H1 (cell line): ENCODE data around the gene RAB3GAP1. TPM values are rescaled to one million over a fixed set of nuclear protein-coding genes. Genes with fewer than 3 reads are reported as not detected.

Experiments used
- CTCF ChIA-PET: fragments of 300-600 bp; sonication (Branson Sonifier 250); formaldehyde crosslinking; loops from one replicate; lab custom pipeline; 2021; ENCODE audit not compliant: partially characterized antibody; lab: Charles Lee
- POLR2A ChIA-PET: fragments of 300-600 bp; sonication (Branson Sonifier 250); formaldehyde crosslinking; loops from one replicate; lab custom pipeline; 2021; ENCODE audit warnings: inconsistent platforms; ENCODE audit not compliant: partially characterized antibody; lab: Charles Lee
- DNase-seq, 2 experiments: peaks; one replicate each; pipeline versions ENCODE4 v3.0.0 to v3.0.0-alpha.2; 2010 to 2022; ENCODE audit warnings: low spot score in 2 of 2, low read depth in 1 of 2, mixed read lengths in 1 of 2
- FAIRE-seq: peaks from 2 replicates; lab custom pipeline; 2011; peaks lifted over from hg19 to GRCh38; lab: Jason Lieb, UNC
- H2AFZ ChIP-seq: 2 replicates; pipeline ENCODE4 v1.8.1; 2012; ENCODE audit warnings: low read length, inconsistent platforms
- H2AK5ac ChIP-seq: 2 replicates; pipeline ENCODE4 v1.6.1; 2013; ENCODE audit warnings: low read depth, low read length
- H2BK120ac ChIP-seq: replicated peaks from 2 replicates; pipeline ENCODE3; 2013; ENCODE audit warnings: low read depth, low read length, inconsistent platforms
- H2BK12ac ChIP-seq: 2 replicates; pipeline ENCODE4 v1.6.1; 2013; ENCODE audit warnings: low read depth, low read length
- H2BK15ac ChIP-seq: 2 replicates; pipeline ENCODE4 v1.6.1; 2013; ENCODE audit warnings: low read length
- H2BK20ac ChIP-seq: 2 replicates; pipeline ENCODE4 v1.6.1; 2013; ENCODE audit warnings: low read length
- H2BK5ac ChIP-seq: 2 replicates; pipeline ENCODE4 v1.6.1; 2013; ENCODE audit warnings: low read depth, low read length
- H3K14ac ChIP-seq: 2 replicates; pipeline ENCODE4 v1.6.1; 2013; ENCODE audit warnings: inconsistent platforms; ENCODE audit not compliant: insufficient read length
- H3K18ac ChIP-seq: 2 replicates; pipeline ENCODE4 v1.6.1; 2013; ENCODE audit warnings: low read length; ENCODE audit errors: extremely low read depth
- H3K23ac ChIP-seq: 2 replicates; pipeline ENCODE4 v1.6.1; 2013; ENCODE audit warnings: inconsistent platforms; ENCODE audit not compliant: insufficient read length
- H3K23me2 ChIP-seq: 2 replicates; pipeline ENCODE4 v1.6.1; 2013; ENCODE audit warnings: low read depth, low read length
- H3K27ac ChIP-seq: 2 replicates; pipeline ENCODE4 v1.6.1; 2011; ENCODE audit warnings: low read depth, low read length, inconsistent platforms
- H3K27me3 ChIP-seq, 4 experiments: replicated peaks in 1 of 4; 1 replicate in 1 of 4; 2 replicates in 3 of 4; pipeline versions ENCODE4 v1.6.1 to v1.8.1; 2011 to 2013; ENCODE audit warnings: low read length in 3 of 4, mild to moderate bottlenecking in 3 of 4, inconsistent platforms in 2 of 4, mixed read lengths in 2 of 4, moderate library complexity in 1 of 4; ENCODE audit not compliant: control insufficient read depth in 3 of 4, insufficient read depth in 3 of 4; ENCODE audit errors: extremely low read depth in 1 of 4
- H3K36me3 ChIP-seq, 4 experiments: 2 replicates each; pipeline versions ENCODE4 v1.6.1 to v1.8.1; 2011 to 2013; ENCODE audit warnings: mild to moderate bottlenecking in 4 of 4, low read length in 3 of 4, moderate library complexity in 2 of 4, control low read depth in 1 of 4, inconsistent platforms in 1 of 4; ENCODE audit not compliant: insufficient read depth in 4 of 4, control insufficient read depth in 2 of 4
- H3K4ac ChIP-seq: replicated peaks from 2 replicates; pipeline ENCODE3; 2013; ENCODE audit warnings: low read length, low read depth, mixed read lengths, inconsistent platforms; ENCODE audit not compliant: insufficient read length
- H3K4me1 ChIP-seq, 4 experiments: replicated peaks in 1 of 4; 1 replicate in 1 of 4; 2 replicates in 3 of 4; pipeline versions ENCODE4 v1.6.1 to v1.8.1; 2011 to 2013; ENCODE audit warnings: low read length in 3 of 4, inconsistent platforms in 2 of 4, mixed read lengths in 1 of 4; ENCODE audit not compliant: insufficient read depth in 4 of 4, control insufficient read depth in 3 of 4
- H3K4me2 ChIP-seq, 2 experiments: 2 replicates each; pipeline versions ENCODE4 v1.6.1 to v1.8.1; 2011 to 2013; ENCODE audit warnings: low read depth in 2 of 2, low read length in 2 of 2, control low read depth in 1 of 2, inconsistent platforms in 1 of 2, mild to moderate bottlenecking in 1 of 2; ENCODE audit not compliant: insufficient read depth in 1 of 2
- H3K4me3 ChIP-seq, 4 experiments: fragments of 200-600, 300-600 bp in 1 of 4; sonication (generic), shearing (Covaris generic), sonication (Bioruptor Twin) in 1 of 4; 2 replicates each; pipeline versions ENCODE4 v1.5.1 to v1.8.1; 2011 to 2016; ENCODE audit warnings: low read length in 4 of 4, low read depth in 3 of 4, control low read depth in 2 of 4, inconsistent platforms in 2 of 4, mild to moderate bottlenecking in 2 of 4, mixed read lengths in 1 of 4, moderate library complexity in 1 of 4; ENCODE audit not compliant: insufficient read depth in 2 of 4; ENCODE audit errors: extremely low read depth in 1 of 4
- H3K56ac ChIP-seq: replicated peaks from 2 replicates; pipeline ENCODE3; 2013; ENCODE audit warnings: low read depth, mild to moderate bottlenecking, mixed read lengths, low read length, inconsistent platforms; ENCODE audit not compliant: insufficient read length
- H3K79me1 ChIP-seq: 2 replicates; pipeline ENCODE4 v1.6.1; 2013; ENCODE audit warnings: low read depth, low read length, control low read depth
- H3K79me2 ChIP-seq, 2 experiments: 2 replicates each; pipeline versions ENCODE4 v1.6.1 to v1.8.1; 2012 to 2013; ENCODE audit warnings: low read length in 2 of 2, mild to moderate bottlenecking in 2 of 2, inconsistent platforms in 1 of 2; ENCODE audit not compliant: insufficient read depth in 2 of 2, control insufficient read depth in 1 of 2
- H3K9ac ChIP-seq, 4 experiments: replicated peaks in 1 of 4; 1 replicate in 1 of 4; 2 replicates in 3 of 4; pipeline versions ENCODE4 v1.6.1 to v1.8.1; 2011 to 2013; ENCODE audit warnings: low read depth in 3 of 4, low read length in 3 of 4, control low read depth in 2 of 4, mild to moderate bottlenecking in 2 of 4, moderate library complexity in 2 of 4, inconsistent platforms in 1 of 4; ENCODE audit errors: extremely low read depth in 1 of 4
- H3K9me3 ChIP-seq, 2 experiments: 2 replicates each; pipeline versions ENCODE4 v1.6.1 to v1.8.1; 2012 to 2013; ENCODE audit warnings: mild to moderate bottlenecking in 2 of 2, moderate library complexity in 2 of 2, control low read depth in 1 of 2, inconsistent platforms in 1 of 2, low read depth in 1 of 2, low read length in 1 of 2, mixed read lengths in 1 of 2; ENCODE audit not compliant: insufficient read depth in 2 of 2
- H4K20me1 ChIP-seq, 2 experiments: replicated peaks in 1 of 2; 2 replicates each; pipeline versions ENCODE3 to v1.8.1; 2011 to 2013; ENCODE audit warnings: inconsistent platforms in 2 of 2, low read length in 2 of 2, mild to moderate bottlenecking in 1 of 2; ENCODE audit not compliant: insufficient read depth in 2 of 2, control insufficient read depth in 1 of 2
- H4K5ac ChIP-seq: 2 replicates; pipeline ENCODE4 v1.6.1; 2013; ENCODE audit warnings: low read length, low read depth, mixed read lengths, inconsistent platforms; ENCODE audit not compliant: insufficient read length
- H4K8ac ChIP-seq: 2 replicates; pipeline ENCODE4 v1.8.0; 2013; ENCODE audit warnings: mild to moderate bottlenecking, moderate library complexity, low read length, inconsistent platforms; ENCODE audit not compliant: insufficient read depth; ENCODE audit errors: extremely low read depth
- H4K91ac ChIP-seq: replicated peaks from 2 replicates; pipeline ENCODE3; 2013; ENCODE audit warnings: low read length, mixed read lengths, inconsistent platforms; ENCODE audit not compliant: insufficient read length
- BACH1 ChIP-seq: IDR thresholded peaks from 2 replicates; pipeline ENCODE4 v1.6.1; 2012; ENCODE audit warnings: low read length, improper control_type of control experiment
- CBX5 ChIP-seq: fragments of 300-800, 300-1000 bp; sonication (generic); IDR thresholded peaks from 2 replicates; pipeline ENCODE4 v1.7.1; 2016; ENCODE audit warnings: antibody characterized with exemption, low read length, low read depth
- CEBPB ChIP-seq: IDR thresholded peaks from 2 replicates; pipeline ENCODE4 v1.6.1; 2012; ENCODE audit warnings: low read depth, low read length
- HDAC2 ChIP-seq, 2 experiments: fragments of 300-600 bp in 1 of 2; sonication (generic) in 1 of 2; IDR thresholded peaks; 2 replicates each; pipeline ENCODE4 v1.6.1; 2011 to 2012; ENCODE audit warnings: low read depth in 2 of 2, low read length in 2 of 2, mild to moderate bottlenecking in 2 of 2, moderate library complexity in 2 of 2, borderline replicate concordance in 1 of 2, inconsistent platforms in 1 of 2
- RNF2 ChIP-seq: fragments of 200-900, 300-1000 bp; sonication (generic); IDR thresholded peaks from 2 replicates; pipeline ENCODE4 v1.7.1; 2016; ENCODE audit warnings: borderline replicate concordance, low read depth, mild to moderate bottlenecking, antibody characterized with exemption, low read length; ENCODE audit not compliant: poor library complexity, severe bottlenecking; ENCODE audit errors: missing control alignments
- SP4 ChIP-seq: IDR thresholded peaks from 2 replicates; pipeline ENCODE4 v1.6.1; 2012; ENCODE audit warnings: low read length, inconsistent platforms
- TEAD4 ChIP-seq: IDR thresholded peaks from 2 replicates; pipeline ENCODE4 v1.6.1; 2012; ENCODE audit warnings: low read depth, low read length, inconsistent platforms, mixed read lengths
- WGBS, 2 experiments: shearing (Covaris generic) in 1 of 2; methylation state at CpG; one replicate each; pipeline versions ENCODE4 v1.1.6 to v1.1.7; 2013 to 2015; ENCODE audit warnings: low lambda C conversion rate in 2 of 2, mixed read lengths in 2 of 2, inconsistent platforms in 1 of 2, low coverage in 1 of 2, missing lambda C conversion rate in 1 of 2; ENCODE audit not compliant: insufficient replicate concordance in 2 of 2, insufficient coverage in 1 of 2, insufficient read length in 1 of 2; ENCODE audit errors: extremely low coverage in 1 of 2, missing lambda C conversion rate in 1 of 2; 5-methylcytosine and 5-hydroxymethylcytosine counted together
- polyA plus RNA-seq, 7 experiments: library from polyadenylated mRNA; depleted of rRNA in 3 of 7; stranded (reverse) in 5 of 7; unstranded in 2 of 7; fragments of >200 nt in 5 of 7; fragments of 200-250 nt in 2 of 7; gene quantifications; 1 replicate in 5 of 7; 2 replicates in 1 of 7; 4 replicates in 1 of 7; pipeline versions ENCODE4 v1.2.1 to v1.2.3, GENCODE V29; 2011 to 2013; ENCODE audit warnings: missing spikeins in 2 of 7, mixed read lengths in 2 of 7
- total RNA-seq: library from RNA; stranded (reverse); fragmentation: NEBNext Ultra II Directional; extraction: Animal tissue kit (Norgen Biotek cat#: 25700); gene quantifications from 2 replicates; pipeline ENCODE4 v1.2.1, GENCODE V29; 2021
- TF ChIP-seq, protein P1 (sequence below): IDR thresholded peaks from 2 replicates; pipeline ENCODE4 v1.6.1; 2012; ENCODE audit warnings: inconsistent platforms

RAB3GAP1 gene
- total and polyA plus RNA-seq, 2 of the 8 experiments (the other 6 are each of a cell fraction or from before 2014, with no cell fraction given): 9.8 to 28.6 TPM

DNA sequence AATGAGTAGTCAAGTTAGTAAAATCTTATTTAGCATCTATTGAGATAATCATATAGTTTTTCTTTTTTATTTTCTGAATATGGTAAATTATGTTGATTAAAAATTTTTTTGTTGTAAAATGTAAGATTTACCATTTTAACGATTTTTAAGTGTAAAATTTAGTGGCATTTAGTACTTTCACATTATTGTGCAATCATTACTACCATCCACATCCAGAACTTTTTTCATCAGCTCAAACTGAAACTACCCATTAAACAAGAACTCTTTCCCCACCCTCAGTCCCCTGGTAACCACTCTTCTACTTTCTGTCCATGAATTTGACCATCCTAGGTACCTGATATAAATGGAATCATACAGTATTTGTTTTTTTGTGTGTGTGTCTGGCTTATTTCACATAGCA lies 11.1 kb downstream of the RAB3GAP1 start:
- TF ChIP-seq, protein P1, sequence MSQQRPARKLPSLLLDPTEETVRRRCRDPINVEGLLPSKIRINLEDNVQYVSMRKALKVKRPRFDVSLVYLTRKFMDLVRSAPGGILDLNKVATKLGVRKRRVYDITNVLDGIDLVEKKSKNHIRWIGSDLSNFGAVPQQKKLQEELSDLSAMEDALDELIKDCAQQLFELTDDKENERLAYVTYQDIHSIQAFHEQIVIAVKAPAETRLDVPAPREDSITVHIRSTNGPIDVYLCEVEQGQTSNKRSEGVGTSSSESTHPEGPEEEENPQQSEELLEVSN: no peak
- TF ChIP-seq TEAD4: no peak
- no peak for TF ChIP-seq BACH1
- TF ChIP-seq CEBPB: peak; percentile 73; the same call in 1 of the 2 replicates
- TF ChIP-seq CBX5: no peak
- no peak for TF ChIP-seq HDAC2 (IDR thresholded peaks at IDR 0.05; ENCODE audit: borderline replicate concordance in 1 of 2, low read depth in 2 of 2, low read length in 2 of 2)
- TF ChIP-seq SP4: no peak
- TF ChIP-seq RNF2: no peak
- TF ChIP-seq, all 59 proteins: peak for 1
- FAIRE-seq: no peak
- H3K23ac ChIP-seq: no peak overlapping the region
- H4K20me1 ChIP-seq: no peaks in the 10 kb centered on the region
- H3K27ac ChIP-seq: no peak overlapping the region
- no peaks in the 10 kb centered on the region for H3K4me1 ChIP-seq
- DNase-seq: no peak
- no peaks in the 10 kb centered on the region for H3K79me1 ChIP-seq
- H3K18ac ChIP-seq: no peak overlapping the region
- CTCF ChIA-PET: no interaction called here
- H2BK5ac ChIP-seq: no peak overlapping the region
- no peaks in the 10 kb centered on the region for H3K27me3 ChIP-seq
- no peak overlapping the region for H2BK20ac ChIP-seq
- no peak overlapping the region for H3K4ac ChIP-seq
- H3K4me3 ChIP-seq: no peak overlapping the region
- no peak overlapping the region for H4K8ac ChIP-seq
- no peak overlapping the region for H3K9ac ChIP-seq
- no peak overlapping the region for H2BK120ac ChIP-seq
- no peak overlapping the region for H4K5ac ChIP-seq
- peaks cover 0 to 72% of the 10 kb centered on the region in 2 experiments; a peak in 2 of 4 replicates for H3K79me2 ChIP-seq
- no peak overlapping the region for H3K14ac ChIP-seq
- no peak overlapping the region for H4K91ac ChIP-seq
- H3K4me2 ChIP-seq: no peak overlapping the region
- H2AK5ac ChIP-seq: no peak overlapping the region
- peaks cover 0 to 19% (median 5%) of the 10 kb centered on the region in 4 experiments; a peak in 4 of 8 replicates for H3K36me3 ChIP-seq
- no peak overlapping the region for H2BK15ac ChIP-seq
- no peak overlapping the region for H2BK12ac ChIP-seq
- peaks cover 2% of the 10 kb centered on the region; the same call in 1 of the 2 replicates for H3K23me2 ChIP-seq
- no peaks in the 10 kb centered on the region for H3K9me3 ChIP-seq
- WGBS, 2 experiments: 93 to 100% methylated on average over 1 of the region's 1 CpG
- no peak overlapping the region for H3K56ac ChIP-seq
- no peak overlapping the region for H2AFZ ChIP-seq
- POLR2A ChIA-PET: no interaction called here
